ENCODE measurements around the gene TEAD1. TPM values are rescaled to one million over a fixed set of nuclear protein-coding genes. Genes with fewer than 3 reads are reported as not detected.

TEAD1 gene
- total RNA-seq, 1 experiment from 2014 or later: 106 TPM

GRCh38 chr11:12671370-12671769, 2.9 kb upstream of the TEAD1 start:
- Histone ChIP-seq H3K4me3 (no peak overlapping the region), H3K4me1 (replicated peaks; ENCODE audit: insufficient read depth) (peaks cover 14% of the 10 kb centered on the region), H3K79me2 (ENCODE audit: low read depth) (peaks cover 14% of the 10 kb centered on the region), H3K36me3 (ENCODE audit: low read depth) (no peaks in the 10 kb centered on the region), H3K27ac (no peak overlapping the region), H3K9me3 (ENCODE audit: insufficient read depth, low read depth) (no peaks in the 10 kb centered on the region), H3K27me3 (ENCODE audit: insufficient read depth, low read depth) (no peaks in the 10 kb centered on the region), H3F3A (ENCODE audit: insufficient read depth, low read depth) (no peaks in the 10 kb centered on the region; the same call in 1 of the 2 replicates), H4K20me1 (ENCODE audit: insufficient read depth) (no peaks in the 10 kb centered on the region), H2AFZ (no peak overlapping the region), H3K4me2 (no peak overlapping the region), H3K9me2 (ENCODE audit: insufficient read depth) (no peaks in the 10 kb centered on the region)
- no peak for DNase-seq
- CTCF ChIA-PET: no interaction called here
- POLR2A ChIA-PET (ENCODE audit: unreplicated experiment): no interaction called here
- BruUV-seq (replicated peaks): no TSS peak
- intact Hi-C loops (cut with micrococcal nuclease; ENCODE audit: unreplicated experiment): loop anchor here (5.0 kb wide), 2 partner anchors 259 to 339 kb away; no protein-coding TSS in a partner anchor
- no peak for TF ChIP-seq EZH2 (IDR thresholded peaks at IDR 0.05; ENCODE audit: low read depth)

- no peaks in the 10 kb centered on the region; the same call in 1 of the 2 replicates for H3F3A ChIP-seq (ENCODE audit: insufficient read depth, low read depth)
- intact Hi-C loops (cut with micrococcal nuclease; ENCODE audit: unreplicated experiment): loop anchor here (5.0 kb wide), 2 partner anchors 261 to 341 kb away; no protein-coding TSS in a partner anchor
- H3K4me3 ChIP-seq: peak overlapping the region; percentile 63
- peaks cover 27% of the 10 kb centered on the region for H3K4me1 ChIP-seq (replicated peaks; ENCODE audit: insufficient read depth)
- no peak for DNase-seq
- H3K79me2 ChIP-seq (ENCODE audit: low read depth): peaks cover 36% of the 10 kb centered on the region
- H3K4me2 ChIP-seq: peak overlapping the region; percentile 82
- peak overlapping the region; percentile 79 for H2AFZ ChIP-seq
- POLR2A ChIA-PET (ENCODE audit: unreplicated experiment): interaction anchor here (0.7 kb wide), 3 partner anchors 56 to 367 kb away, joined by 4 to 9 read pairs (median 4); no protein-coding TSS in a partner anchor
- no peaks in the 10 kb centered on the region for H3K36me3 ChIP-seq (ENCODE audit: low read depth)
- H3K27ac ChIP-seq: peak overlapping the region; percentile 67
- H4K20me1 ChIP-seq (ENCODE audit: insufficient read depth): no peaks in the 10 kb centered on the region
- no peaks in the 10 kb centered on the region for H3K9me3 ChIP-seq (ENCODE audit: insufficient read depth, low read depth)
- no peak for TF ChIP-seq EZH2 (IDR thresholded peaks at IDR 0.05; ENCODE audit: low read depth)
- TF ChIP-seq CTCF (conservative IDR thresholded peaks at IDR 0.05): no peak
- H3K27me3 ChIP-seq (ENCODE audit: insufficient read depth, low read depth): no peaks in the 10 kb centered on the region
- CTCF ChIA-PET: no interaction called here
- no peaks in the 10 kb centered on the region for H3K9me2 ChIP-seq (ENCODE audit: insufficient read depth)
- BruUV-seq (replicated peaks): TSS peak; percentile 87
Measured at GRCh38 chr11:12673601-12673923, 659 bp upstream of the TEAD1 start.

GRCh38 chr11:12674571-12674935, 332 bp downstream of the TEAD1 start:
- peak overlapping the region; percentile 71; the same call in 1 of the 2 replicates for H3K27ac ChIP-seq
- peaks cover 46% of the 10 kb centered on the region for H3K79me2 ChIP-seq (ENCODE audit: low read depth)
- H3K4me3 ChIP-seq: peak overlapping the region; percentile 54; the same call in 1 of the 2 replicates
- BruUV-seq (replicated peaks): no TSS peak
- TF ChIP-seq CTCF (conservative IDR thresholded peaks at IDR 0.05) (no peak), EZH2 (IDR thresholded peaks at IDR 0.05; ENCODE audit: low read depth) (no peak)
- H3K27me3 ChIP-seq (ENCODE audit: insufficient read depth, low read depth): no peaks in the 10 kb centered on the region
- H3K4me2 ChIP-seq: peak overlapping the region; percentile 28; the same call in 1 of the 2 replicates
- H3K36me3 ChIP-seq (ENCODE audit: low read depth): no peaks in the 10 kb centered on the region
- no peaks in the 10 kb centered on the region for H4K20me1 ChIP-seq (ENCODE audit: insufficient read depth)
- H3K9me3 ChIP-seq (ENCODE audit: insufficient read depth, low read depth): no peaks in the 10 kb centered on the region
- intact Hi-C loops (cut with micrococcal nuclease; ENCODE audit: unreplicated experiment): loop anchor here (5.0 kb wide), 2 partner anchors 262 to 342 kb away; no protein-coding TSS in a partner anchor
- H3K4me1 ChIP-seq (replicated peaks; ENCODE audit: insufficient read depth): peaks cover 37% of the 10 kb centered on the region
- POLR2A ChIA-PET (ENCODE audit: unreplicated experiment): no interaction called here
- no peaks in the 10 kb centered on the region for H3K9me2 ChIP-seq (ENCODE audit: insufficient read depth)
- H3F3A ChIP-seq (ENCODE audit: insufficient read depth, low read depth): no peaks in the 10 kb centered on the region; the same call in 1 of the 2 replicates
- no peak overlapping the region for H2AFZ ChIP-seq
- CTCF ChIA-PET: no interaction called here
- DNase-seq: no peak
